ENCODE results near the gene TMEM52B. TPM values are rescaled to one million over a fixed set of nuclear protein-coding genes. Genes with fewer than 3 reads are reported as not detected.

TMEM52B gene
- total RNA-seq, result 1 to 10 TPM in 1 of 2 donors, under 1 TPM in 1; 0.74 to 1.2 TPM
- 0.76 TPM for polyA plus RNA-seq (ENCODE audit: insufficient read depth, low read depth, low replicate concordance)
- long read RNA-seq, donor 1, result 0 reads
- long read RNA-seq, donor 2, result 0 reads

DNA sequence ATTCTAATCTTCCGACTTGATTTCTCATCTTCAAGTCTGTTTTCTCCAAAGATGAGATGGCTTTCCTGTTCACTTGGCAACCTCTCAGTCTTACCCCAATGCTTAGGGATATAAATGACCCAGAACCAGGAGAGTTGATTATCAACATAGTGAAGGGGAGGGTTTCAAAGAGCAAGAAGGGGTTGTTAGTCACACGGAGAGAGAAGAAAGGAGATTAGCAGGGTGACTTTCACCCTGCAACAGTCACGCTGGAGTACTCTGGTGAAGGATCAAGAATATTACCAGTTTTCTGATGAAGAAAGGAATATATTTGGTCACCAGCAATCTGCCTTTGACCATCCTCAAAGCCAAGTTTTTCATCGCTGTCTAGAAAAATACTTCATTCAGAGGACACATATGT is at the start of gene TMEM52B:
Gene TMEM52B (plus strand): TSS at position 212 of the 400 bp plus-strand sequence. CDS start 543 bp downstream, outside the sequence.
- H3K36me3 ChIP-seq (ENCODE audit: low read depth, missing control alignments), result no peaks in the 10 kb centered on the region
- H3K4me1 ChIP-seq, result no peaks in the 10 kb centered on the region
- H3K27ac ChIP-seq, result no peak within 1 kb of the TSS
- intact Hi-C loops (cut with DNase I; ENCODE audit: low total_unique reads), result no loop called here
- WGBS, 2 donors, result 76 to 78% methylated on average over 4 of the region's 4 CpGs
- TF ChIP-seq, protein P1, sequence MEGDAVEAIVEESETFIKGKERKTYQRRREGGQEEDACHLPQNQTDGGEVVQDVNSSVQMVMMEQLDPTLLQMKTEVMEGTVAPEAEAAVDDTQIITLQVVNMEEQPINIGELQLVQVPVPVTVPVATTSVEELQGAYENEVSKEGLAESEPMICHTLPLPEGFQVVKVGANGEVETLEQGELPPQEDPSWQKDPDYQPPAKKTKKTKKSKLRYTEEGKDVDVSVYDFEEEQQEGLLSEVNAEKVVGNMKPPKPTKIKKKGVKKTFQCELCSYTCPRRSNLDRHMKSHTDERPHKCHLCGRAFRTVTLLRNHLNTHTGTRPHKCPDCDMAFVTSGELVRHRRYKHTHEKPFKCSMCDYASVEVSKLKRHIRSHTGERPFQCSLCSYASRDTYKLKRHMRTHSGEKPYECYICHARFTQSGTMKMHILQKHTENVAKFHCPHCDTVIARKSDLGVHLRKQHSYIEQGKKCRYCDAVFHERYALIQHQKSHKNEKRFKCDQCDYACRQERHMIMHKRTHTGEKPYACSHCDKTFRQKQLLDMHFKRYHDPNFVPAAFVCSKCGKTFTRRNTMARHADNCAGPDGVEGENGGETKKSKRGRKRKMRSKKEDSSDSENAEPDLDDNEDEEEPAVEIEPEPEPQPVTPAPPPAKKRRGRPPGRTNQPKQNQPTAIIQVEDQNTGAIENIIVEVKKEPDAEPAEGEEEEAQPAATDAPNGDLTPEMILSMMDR (IDR thresholded peaks at IDR 0.05), result no peak
- no peak for TF ChIP-seq POLR2A (IDR thresholded peaks at IDR 0.05)
- no peaks in the 10 kb centered on the region for H3K27me3 ChIP-seq
- DNase-seq, result no peak
- H3K4me3 ChIP-seq, result no peak within 1 kb of the TSS
- H3K9me3 ChIP-seq, result no peaks in the 10 kb centered on the region

DNA sequence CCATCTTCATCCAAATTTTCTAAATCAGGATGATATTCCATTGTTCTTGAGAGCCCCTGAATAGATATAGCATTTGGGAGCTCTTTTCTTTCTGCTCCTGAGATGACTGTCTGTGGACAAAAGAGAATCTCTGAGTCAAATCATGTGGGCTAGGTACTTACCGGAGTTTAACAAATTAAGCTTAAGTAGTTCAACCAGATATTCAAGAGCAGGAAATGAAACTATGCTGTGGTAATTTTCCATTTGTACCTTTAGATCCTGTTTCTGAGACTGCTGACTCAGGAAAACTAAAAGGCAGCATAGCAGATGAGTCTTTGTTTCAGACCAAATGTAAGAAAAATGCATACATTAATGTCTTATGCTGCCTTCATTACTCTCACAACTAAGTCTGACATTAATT is 48.8 kb upstream of the TMEM52B start, which contains the start of gene CLEC7A:
Gene CLEC7A (minus strand): TSS at position 158 of the 400 bp plus-strand sequence. CDS start 117 bp downstream, at position 41.
- Histone ChIP-seq H3K4me3 (no peak within 1 kb of the TSS), H3K4me1 (no peaks in the 10 kb centered on the region), H3K36me3 (ENCODE audit: low read depth, missing control alignments) (no peaks in the 10 kb centered on the region), H3K27ac (no peak within 1 kb of the TSS), H3K27me3 (no peaks in the 10 kb centered on the region), H3K9me3 (no peaks in the 10 kb centered on the region)
- intact Hi-C loops (cut with DNase I; ENCODE audit: low total_unique reads), result loop anchor here (10.0 kb wide), 1 partner anchor 95 kb away; the partner anchor contains the start of gene CLEC9A
- TF ChIP-seq POLR2A (IDR thresholded peaks at IDR 0.05), result no peak
- TF ChIP-seq, protein P1 (IDR thresholded peaks at IDR 0.05), result no peak
- WGBS, 2 donors, result 83 to 90% methylated on average over 1 of the region's 1 CpG
- DNase-seq, result no peak

DNA sequence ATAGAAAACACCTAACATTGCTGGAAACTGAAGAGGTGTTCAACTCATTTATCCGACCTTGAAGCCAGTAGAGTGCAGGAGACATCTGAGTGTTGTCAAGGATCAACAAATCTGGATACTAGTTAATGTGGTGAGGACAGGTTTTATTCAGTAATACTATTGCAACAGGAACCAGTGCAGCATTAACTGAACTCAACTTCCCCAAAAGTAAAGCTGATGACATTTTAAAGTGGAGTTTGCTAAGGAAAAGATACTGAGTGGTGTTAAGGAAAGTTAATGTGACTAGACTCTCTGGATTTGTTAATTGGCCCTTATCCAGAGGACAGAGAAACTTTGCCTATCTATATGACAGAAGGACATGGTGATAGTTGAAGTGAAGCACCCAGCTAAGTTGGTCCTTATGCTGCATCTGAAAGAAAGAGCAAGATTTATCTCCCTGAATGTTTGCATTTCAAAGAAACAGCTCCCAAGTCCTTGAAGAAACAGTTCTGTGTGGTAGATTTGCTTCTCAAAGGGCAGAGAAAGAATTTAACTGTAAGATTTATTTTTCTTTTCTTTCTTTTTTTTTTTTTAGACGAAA is 47.6 kb upstream of the TMEM52B start:
- WGBS, 2 donors, result 59 to 60% methylated on average over 2 of the region's 2 CpGs
- no peak for DNase-seq
- H3K27ac ChIP-seq, result no peak overlapping the region

DNA sequence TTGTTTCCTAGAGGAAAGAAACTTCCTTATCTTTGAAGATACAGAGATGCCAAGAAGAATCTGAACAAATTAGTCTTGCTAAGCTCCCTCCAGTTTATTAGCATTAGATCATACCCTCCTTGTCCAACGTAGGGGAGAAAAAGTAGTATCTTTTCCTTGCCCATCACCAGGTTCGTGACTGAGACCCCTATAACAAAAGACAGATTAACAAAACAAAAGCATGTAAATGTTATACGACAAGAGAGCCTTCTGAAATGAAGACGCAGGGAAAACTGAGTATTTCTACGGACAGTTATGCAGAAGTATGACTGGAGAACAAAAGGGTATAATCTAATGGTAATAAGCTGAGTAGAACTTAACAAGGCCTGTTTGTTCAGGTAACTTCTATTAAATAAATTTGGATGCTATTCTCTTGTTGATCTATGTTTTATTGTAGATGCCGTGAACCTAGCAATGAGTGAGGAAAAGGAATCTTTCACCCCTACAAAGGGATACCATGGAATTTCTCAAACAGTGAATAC is 45.9 kb upstream of the TMEM52B start:
- no peak overlapping the region for H3K4me3 ChIP-seq
- no peaks in the 10 kb centered on the region for H3K27me3 ChIP-seq
- TF ChIP-seq POLR2A (IDR thresholded peaks at IDR 0.05), result no peak
- TF ChIP-seq, protein P1 (IDR thresholded peaks at IDR 0.05), result no peak
- H3K27ac ChIP-seq, result no peak overlapping the region
- no peak for DNase-seq
- intact Hi-C loops (cut with DNase I; ENCODE audit: low total_unique reads), result loop anchor here (10.0 kb wide), 1 partner anchor 98 kb away; the partner anchor contains the start of gene CLEC9A
- H3K36me3 ChIP-seq (ENCODE audit: low read depth, missing control alignments), result no peaks in the 10 kb centered on the region
- H3K4me1 ChIP-seq, result no peaks in the 10 kb centered on the region
- no peaks in the 10 kb centered on the region for H3K9me3 ChIP-seq
- 77 to 82% methylated on average over 6 of the region's 6 CpGs for WGBS, 2 donors

More for the DNA sequence above, 47.6 kb upstream of the TMEM52B start:
- no peaks in the 10 kb centered on the region for H3K4me1 ChIP-seq
- intact Hi-C loops (cut with DNase I; ENCODE audit: low total_unique reads), result loop anchor here (10.0 kb wide), 1 partner anchor 96 kb away; the partner anchor contains the start of gene CLEC9A
- no peaks in the 10 kb centered on the region for H3K36me3 ChIP-seq (ENCODE audit: low read depth, missing control alignments)
- no peaks in the 10 kb centered on the region for H3K9me3 ChIP-seq
- H3K4me3 ChIP-seq, result no peak overlapping the region
- no peaks in the 10 kb centered on the region for H3K27me3 ChIP-seq
- TF ChIP-seq, protein P1 (IDR thresholded peaks at IDR 0.05), result no peak
- no peak for TF ChIP-seq POLR2A (IDR thresholded peaks at IDR 0.05)
